ENCODE results near the gene TTLL11.

TTLL11 gene

DNA sequence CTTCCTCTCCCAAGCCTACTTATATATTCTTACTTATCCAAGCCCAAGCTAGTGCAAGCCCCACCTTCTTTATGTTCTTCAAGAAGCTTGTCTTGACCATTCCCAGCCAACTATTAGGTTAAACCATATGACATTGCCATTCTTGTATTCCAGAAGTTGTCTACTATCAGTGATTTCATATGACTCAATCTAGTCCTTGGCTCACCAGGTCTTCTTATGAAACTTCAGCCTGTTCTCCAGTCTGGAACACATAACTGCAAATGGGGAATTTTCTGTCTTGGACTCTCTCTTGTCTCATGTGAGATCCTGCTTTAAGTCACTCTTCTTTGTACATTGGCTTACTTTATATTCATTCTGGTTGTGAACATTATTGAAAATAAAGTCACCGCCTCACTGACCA, 130.7 kb downstream of the TTLL11 start:
- no peak overlapping the region for H3K4me3 ChIP-seq (ENCODE audit: low read depth, low read length)
- DNase-seq (ENCODE audit: low read depth) = no peak
- TF ChIP-seq, protein P1, sequence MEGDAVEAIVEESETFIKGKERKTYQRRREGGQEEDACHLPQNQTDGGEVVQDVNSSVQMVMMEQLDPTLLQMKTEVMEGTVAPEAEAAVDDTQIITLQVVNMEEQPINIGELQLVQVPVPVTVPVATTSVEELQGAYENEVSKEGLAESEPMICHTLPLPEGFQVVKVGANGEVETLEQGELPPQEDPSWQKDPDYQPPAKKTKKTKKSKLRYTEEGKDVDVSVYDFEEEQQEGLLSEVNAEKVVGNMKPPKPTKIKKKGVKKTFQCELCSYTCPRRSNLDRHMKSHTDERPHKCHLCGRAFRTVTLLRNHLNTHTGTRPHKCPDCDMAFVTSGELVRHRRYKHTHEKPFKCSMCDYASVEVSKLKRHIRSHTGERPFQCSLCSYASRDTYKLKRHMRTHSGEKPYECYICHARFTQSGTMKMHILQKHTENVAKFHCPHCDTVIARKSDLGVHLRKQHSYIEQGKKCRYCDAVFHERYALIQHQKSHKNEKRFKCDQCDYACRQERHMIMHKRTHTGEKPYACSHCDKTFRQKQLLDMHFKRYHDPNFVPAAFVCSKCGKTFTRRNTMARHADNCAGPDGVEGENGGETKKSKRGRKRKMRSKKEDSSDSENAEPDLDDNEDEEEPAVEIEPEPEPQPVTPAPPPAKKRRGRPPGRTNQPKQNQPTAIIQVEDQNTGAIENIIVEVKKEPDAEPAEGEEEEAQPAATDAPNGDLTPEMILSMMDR (IDR thresholded peaks at IDR 0.05; ENCODE audit: low read depth, low read length, missing control alignments) = no peak

DNA sequence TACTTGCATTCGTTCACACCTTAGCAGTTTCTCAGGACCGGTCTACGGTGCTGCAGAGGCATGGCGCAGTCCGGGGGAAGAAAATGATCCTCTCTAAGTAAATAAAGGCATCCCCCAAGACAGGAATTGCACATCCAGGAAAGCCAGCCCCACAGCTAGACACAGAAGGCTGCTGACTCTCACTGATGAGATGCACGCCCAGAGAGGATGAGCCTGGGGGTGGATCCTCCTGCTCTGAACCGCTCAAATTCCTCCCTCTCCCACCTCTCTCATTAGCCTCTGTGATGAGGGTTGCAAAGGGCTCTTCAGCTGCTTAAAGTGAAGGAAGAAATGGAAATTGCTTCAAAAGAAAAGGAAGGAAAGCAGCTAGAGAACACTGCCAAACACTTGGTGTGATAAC, 132.4 kb downstream of the TTLL11 start:
- TF ChIP-seq, protein P1 (IDR thresholded peaks at IDR 0.05; ENCODE audit: low read depth, low read length, missing control alignments) = no peak
- DNase-seq (ENCODE audit: low read depth) = no peak
- no peak overlapping the region for H3K4me3 ChIP-seq (ENCODE audit: low read depth, low read length)

DNA sequence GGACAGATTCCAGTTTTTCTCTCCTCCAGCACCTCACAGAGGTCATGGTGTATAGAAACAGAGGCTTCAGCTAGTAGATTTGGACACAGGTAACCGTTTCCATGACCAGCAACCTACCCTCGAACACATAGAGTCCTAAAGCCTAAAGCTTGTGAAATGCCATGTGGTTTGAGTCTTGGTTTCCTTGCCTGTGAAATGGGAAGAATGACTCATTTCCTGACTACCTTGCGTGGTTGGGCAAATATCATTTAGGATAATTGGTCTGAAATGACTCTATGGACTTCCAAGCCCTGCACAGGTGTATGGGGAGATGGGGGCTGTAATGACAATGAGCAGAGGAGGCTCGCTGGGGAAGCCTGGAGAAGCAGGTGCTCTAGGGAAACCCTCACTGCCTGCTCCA, 134.6 kb downstream of the TTLL11 start:
- no peak for DNase-seq (ENCODE audit: low read depth)
- no peak overlapping the region for H3K4me3 ChIP-seq (ENCODE audit: low read depth, low read length)
- TF ChIP-seq, protein P1 (IDR thresholded peaks at IDR 0.05; ENCODE audit: low read depth, low read length, missing control alignments) = no peak

DNA sequence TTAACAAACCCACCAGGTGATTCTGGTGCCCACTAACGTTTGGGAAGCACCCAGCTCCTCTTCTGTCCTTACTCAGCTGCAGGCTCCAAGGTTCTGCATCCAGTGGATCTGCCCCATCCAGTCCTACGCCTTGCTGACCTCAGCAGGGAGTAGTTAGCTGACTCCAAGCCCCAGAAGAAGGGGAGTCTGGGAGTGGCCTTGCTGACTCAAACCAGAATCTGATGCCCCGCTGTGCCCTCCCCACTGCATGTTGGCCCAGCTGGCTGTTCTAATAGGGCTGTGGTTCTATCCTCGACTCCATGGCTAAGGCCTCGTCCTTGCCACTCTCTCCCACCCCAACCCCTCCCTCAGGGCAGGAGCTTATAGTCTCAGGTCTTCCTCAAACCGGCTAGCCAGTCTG, 136.3 kb downstream of the TTLL11 start:
- TF ChIP-seq, protein P1 (IDR thresholded peaks at IDR 0.05; ENCODE audit: low read depth, low read length, missing control alignments) = no peak
- DNase-seq (ENCODE audit: low read depth) = no peak

DNA sequence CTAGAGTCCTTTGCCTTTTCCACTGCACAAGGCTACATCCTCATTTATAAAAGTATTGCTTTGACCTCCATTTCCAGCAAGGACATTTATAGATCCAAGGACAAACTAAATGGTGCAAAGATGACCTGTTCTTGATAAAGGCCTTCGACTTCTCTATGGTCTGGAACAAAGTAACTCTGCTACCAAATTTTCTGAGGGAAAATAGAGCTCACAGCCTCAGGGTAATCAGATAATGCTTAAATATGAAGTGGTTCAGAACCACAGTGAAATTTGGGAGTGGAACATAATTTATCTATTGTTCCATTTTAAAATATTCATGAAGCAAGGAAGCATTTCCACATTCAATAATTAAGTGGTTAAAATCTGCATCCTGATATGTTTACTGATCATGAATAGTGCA, 137.5 kb downstream of the TTLL11 start:
- TF ChIP-seq, protein P1 (IDR thresholded peaks at IDR 0.05; ENCODE audit: low read depth, low read length, missing control alignments) = no peak
- H3K4me3 ChIP-seq (ENCODE audit: low read depth, low read length) = no peak overlapping the region
- no peak for DNase-seq (ENCODE audit: low read depth)

More for the DNA sequence above, 136.3 kb downstream of the TTLL11 start:
- no peak overlapping the region for H3K4me3 ChIP-seq (ENCODE audit: low read depth, low read length)

DNA sequence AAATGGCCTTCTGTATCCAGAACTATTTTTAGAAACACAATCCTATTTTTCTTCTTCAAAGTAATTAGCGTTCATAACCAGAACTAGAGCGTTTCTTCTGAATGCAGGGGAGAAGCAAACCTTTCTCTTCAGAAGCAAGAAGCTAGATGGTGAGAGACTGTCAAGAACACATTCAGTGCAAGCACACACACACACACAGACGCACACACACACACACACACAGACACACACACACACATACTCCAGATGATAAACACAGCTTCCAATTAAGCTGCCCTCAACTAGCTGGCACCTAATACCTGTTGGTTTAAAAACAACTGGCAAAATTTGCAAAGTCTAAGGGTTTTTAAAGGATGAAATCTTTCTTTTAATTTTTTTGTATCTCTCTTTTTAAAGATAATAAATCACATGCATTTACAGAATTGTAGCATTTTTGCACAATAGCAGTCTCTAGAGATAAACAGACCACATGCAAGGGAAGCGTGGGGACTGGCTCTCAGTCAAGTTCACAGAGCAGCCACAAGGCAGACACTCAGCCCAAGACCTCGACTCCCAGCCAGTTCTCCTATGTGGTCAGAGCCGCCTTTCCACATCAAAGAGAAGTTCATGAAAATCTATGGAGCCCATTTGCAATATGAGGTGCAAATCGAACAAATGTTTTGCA, 138.5 kb downstream of the TTLL11 start:
- DNase-seq (ENCODE audit: low read depth) = no peak
- no peak overlapping the region for H3K4me3 ChIP-seq (ENCODE audit: low read depth, low read length)
- TF ChIP-seq, protein P1 (IDR thresholded peaks at IDR 0.05; ENCODE audit: low read depth, low read length, missing control alignments) = no peak

DNA sequence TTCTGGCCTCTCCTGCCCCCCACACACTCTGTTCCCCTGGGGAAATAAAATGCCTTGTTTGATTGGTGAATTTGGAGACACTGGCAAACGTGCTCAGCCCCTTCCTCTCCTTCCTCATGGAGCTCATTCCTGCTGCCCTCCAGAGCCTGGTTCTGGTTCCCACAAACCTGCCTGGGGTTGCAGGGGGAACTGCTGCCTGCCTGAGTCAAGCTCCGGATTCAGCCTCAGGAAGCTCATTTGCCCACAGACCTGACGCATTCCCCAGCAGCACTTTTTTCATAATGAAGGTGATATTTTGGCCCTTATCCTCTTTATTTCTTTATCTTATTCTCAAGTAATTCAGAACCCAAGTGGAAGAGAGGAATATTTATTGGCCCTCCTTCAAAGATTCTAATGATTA, 140.5 kb downstream of the TTLL11 start:
- DNase-seq (ENCODE audit: low read depth) = no peak
- no peak overlapping the region for H3K4me3 ChIP-seq (ENCODE audit: low read depth, low read length)
- TF ChIP-seq, protein P1 (IDR thresholded peaks at IDR 0.05; ENCODE audit: low read depth, low read length, missing control alignments) = no peak

Data from GM12864 (cell line).